Activated CD8-positive, alpha-beta T cell treated with anti-CD3 and anti-CD28 coated beads, Interleukin-2, amount 10 ng/mL, durations not matched to agents 7 days and 5 days (primary cell): ENCODE measurements around the gene ADAMTSL1. TPM values are rescaled to one million over a fixed set of nuclear protein-coding genes. Genes with fewer than 3 reads are reported as not detected.

Experiments used
- ATAC-seq: fragments of 150-1000 bp; cut with Tn5 transposase; one replicate; pipeline ENCODE4 v1.10.0; 2021; ENCODE audit warnings: moderate library complexity
- CTCF ChIA-PET: fragments of 350-600 bp; sonication (Branson Sonifier 250); formaldehyde crosslinking; loops from one replicate; lab custom pipeline; 2021; ENCODE audit warnings: antibody characterized with exemption; lab: Charles Lee
- POLR2A ChIA-PET: fragments of 350-600 bp; sonication (Branson Sonifier 250); formaldehyde crosslinking; loops from one replicate; lab custom pipeline; 2021; ENCODE audit warnings: antibody characterized with exemption; lab: Charles Lee
- DNase-seq: peaks from one replicate; pipeline ENCODE4 v3.0.0-alpha.2; 2020
- H3K27ac Mint-ChIP-seq: one replicate; pipeline ENCODE4 v1.8.0; 2021; ENCODE audit warnings: mild to moderate bottlenecking, mixed read lengths
- H3K27me3 Mint-ChIP-seq: one replicate; pipeline ENCODE4 v1.8.0; 2021; ENCODE audit warnings: low read depth, mixed read lengths
- H3K36me3 Mint-ChIP-seq: one replicate; pipeline ENCODE4 v1.8.0; 2021; ENCODE audit warnings: low read depth, mixed read lengths
- H3K4me1 Mint-ChIP-seq: one replicate; pipeline ENCODE4 v1.8.0; 2021; ENCODE audit warnings: low read depth, mixed read lengths
- H3K4me3 Mint-ChIP-seq: one replicate; pipeline ENCODE4 v1.8.0; 2021; ENCODE audit warnings: mild to moderate bottlenecking, mixed read lengths
- H3K9me3 Mint-ChIP-seq: one replicate; pipeline ENCODE4 v1.8.0; 2022; ENCODE audit warnings: mixed read lengths; ENCODE audit not compliant: insufficient read depth
- total RNA-seq, 2 experiments: library from RNA; stranded (reverse); gene quantifications; one replicate each; pipeline ENCODE4 v1.2.3, GENCODE V29; 2021

Gene ADAMTSL1
- total RNA-seq, 2 experiments from 2014 or later, result not detected

GRCh38 chr9:18504707-18505106, 30.8 kb downstream of the ADAMTSL1 start:
- no peak overlapping the region for H3K27ac Mint-ChIP-seq
- H3K36me3 Mint-ChIP-seq, result no peaks in the 10 kb centered on the region
- H3K4me1 Mint-ChIP-seq, result no peaks in the 10 kb centered on the region
- H3K4me3 Mint-ChIP-seq, result no peak overlapping the region
- ChIA-PET POLR2A (no interaction called here), CTCF (no interaction called here)
- no peaks in the 10 kb centered on the region for H3K27me3 Mint-ChIP-seq
- ATAC-seq (no peak), DNase-seq (no peak)
- no peaks in the 10 kb centered on the region for H3K9me3 Mint-ChIP-seq

GRCh38 chr9:18507151-18507550, 33.2 kb downstream of the ADAMTSL1 start:
- Mint-ChIP-seq H3K27me3 (no peaks in the 10 kb centered on the region), H3K36me3 (no peaks in the 10 kb centered on the region), H3K27ac (no peak overlapping the region), H3K4me1 (no peaks in the 10 kb centered on the region), H3K9me3 (no peaks in the 10 kb centered on the region), H3K4me3 (no peak overlapping the region)
- POLR2A ChIA-PET, result no interaction called here
- no peak for DNase-seq
- no peak for ATAC-seq
- CTCF ChIA-PET, result no interaction called here

GRCh38 chr9:18516514-18516913, 42.6 kb downstream of the ADAMTSL1 start:
- CTCF ChIA-PET, result no interaction called here

GRCh38 chr9:18516965-18517364, 43.0 kb downstream of the ADAMTSL1 start:
- Mint-ChIP-seq H3K4me1 (no peaks in the 10 kb centered on the region), H3K9me3 (no peaks in the 10 kb centered on the region), H3K4me3 (no peak overlapping the region), H3K27ac (no peak overlapping the region), H3K27me3 (no peaks in the 10 kb centered on the region), H3K36me3 (no peaks in the 10 kb centered on the region)
- no peak for DNase-seq
- CTCF ChIA-PET, result no interaction called here
- ATAC-seq, result no peak
- POLR2A ChIA-PET, result no interaction called here

More at GRCh38 chr9:18516514-18516913, 42.6 kb downstream of the ADAMTSL1 start:
- ATAC-seq, result no peak
- H3K4me3 Mint-ChIP-seq, result no peak overlapping the region
- H3K27me3 Mint-ChIP-seq, result no peaks in the 10 kb centered on the region
- H3K9me3 Mint-ChIP-seq, result no peaks in the 10 kb centered on the region
- H3K27ac Mint-ChIP-seq, result no peak overlapping the region
- DNase-seq, result no peak
- no peaks in the 10 kb centered on the region for H3K36me3 Mint-ChIP-seq
- H3K4me1 Mint-ChIP-seq, result no peaks in the 10 kb centered on the region
- POLR2A ChIA-PET, result no interaction called here

- Mint-ChIP-seq H3K27ac (no peak overlapping the region), H3K9me3 (no peaks in the 10 kb centered on the region), H3K4me1 (no peaks in the 10 kb centered on the region), H3K36me3 (no peaks in the 10 kb centered on the region), H3K27me3 (no peaks in the 10 kb centered on the region), H3K4me3 (no peak overlapping the region)
- ChIA-PET POLR2A (no interaction called here), CTCF (no interaction called here)
- ATAC-seq (no peak), DNase-seq (no peak)
Measured at GRCh38 chr9:18520416-18521047, 46.6 kb downstream of the ADAMTSL1 start.

- no peak for ATAC-seq
- Mint-ChIP-seq H3K27ac (no peak overlapping the region), H3K4me3 (no peak overlapping the region), H3K4me1 (no peaks in the 10 kb centered on the region), H3K9me3 (no peaks in the 10 kb centered on the region), H3K27me3 (no peaks in the 10 kb centered on the region), H3K36me3 (no peaks in the 10 kb centered on the region)
- ChIA-PET POLR2A (no interaction called here), CTCF (no interaction called here)
- DNase-seq, result no peak
Measured at GRCh38 chr9:18526685-18527084, 52.7 kb downstream of the ADAMTSL1 start.

- Mint-ChIP-seq H3K9me3 (peaks cover 22% of the 10 kb centered on the region), H3K27me3 (no peaks in the 10 kb centered on the region), H3K4me3 (no peak overlapping the region), H3K27ac (no peak overlapping the region), H3K36me3 (no peaks in the 10 kb centered on the region), H3K4me1 (no peaks in the 10 kb centered on the region)
- CTCF ChIA-PET, result no interaction called here
- DNase-seq (no peak), ATAC-seq (no peak)
- POLR2A ChIA-PET, result no interaction called here
Measured at GRCh38 chr9:18531136-18532065, 57.4 kb downstream of the ADAMTSL1 start.

GRCh38 chr9:18534611-18535010, 60.7 kb downstream of the ADAMTSL1 start:
- CTCF ChIA-PET, result no interaction called here
- Mint-ChIP-seq H3K4me3 (no peak overlapping the region), H3K36me3 (no peaks in the 10 kb centered on the region), H3K27ac (no peak overlapping the region), H3K4me1 (no peaks in the 10 kb centered on the region), H3K9me3 (peaks cover 22% of the 10 kb centered on the region), H3K27me3 (no peaks in the 10 kb centered on the region)
- no peak for ATAC-seq
- POLR2A ChIA-PET, result no interaction called here
- DNase-seq, result no peak

- H3K9me3 Mint-ChIP-seq, result peaks cover 22% of the 10 kb centered on the region
- ChIA-PET CTCF (no interaction called here), POLR2A (no interaction called here)
- H3K27me3 Mint-ChIP-seq, result no peaks in the 10 kb centered on the region
- DNase-seq, result no peak
- H3K36me3 Mint-ChIP-seq, result no peaks in the 10 kb centered on the region
- H3K4me1 Mint-ChIP-seq, result no peaks in the 10 kb centered on the region
- H3K4me3 Mint-ChIP-seq, result no peak overlapping the region
- no peak overlapping the region for H3K27ac Mint-ChIP-seq
- ATAC-seq, result no peak
Measured at GRCh38 chr9:18536554-18536953, 62.6 kb downstream of the ADAMTSL1 start.

- DNase-seq, result no peak
- no peak for ATAC-seq
- Mint-ChIP-seq H3K4me1 (no peaks in the 10 kb centered on the region), H3K36me3 (no peaks in the 10 kb centered on the region), H3K4me3 (no peak overlapping the region), H3K27ac (no peak overlapping the region), H3K9me3 (peaks cover 13% of the 10 kb centered on the region), H3K27me3 (no peaks in the 10 kb centered on the region)
- ChIA-PET CTCF (no interaction called here), POLR2A (no interaction called here)
Measured at GRCh38 chr9:18539203-18539693, 65.3 kb downstream of the ADAMTSL1 start.

GRCh38 chr9:18542837-18543405, 69.0 kb downstream of the ADAMTSL1 start:
- DNase-seq (no peak), ATAC-seq (no peak)
- Mint-ChIP-seq H3K4me1 (no peaks in the 10 kb centered on the region), H3K27me3 (no peaks in the 10 kb centered on the region), H3K9me3 (no peaks in the 10 kb centered on the region), H3K4me3 (no peak overlapping the region), H3K36me3 (no peaks in the 10 kb centered on the region), H3K27ac (no peak overlapping the region)
- ChIA-PET CTCF (no interaction called here), POLR2A (no interaction called here)
